ENCODE measurements around the gene GABBR1. TPM values are rescaled to one million over a fixed set of nuclear protein-coding genes. Genes with fewer than 3 reads are reported as not detected.

The GABBR1 gene
- total RNA-seq, 1 donor: 7.6 TPM

DNA sequence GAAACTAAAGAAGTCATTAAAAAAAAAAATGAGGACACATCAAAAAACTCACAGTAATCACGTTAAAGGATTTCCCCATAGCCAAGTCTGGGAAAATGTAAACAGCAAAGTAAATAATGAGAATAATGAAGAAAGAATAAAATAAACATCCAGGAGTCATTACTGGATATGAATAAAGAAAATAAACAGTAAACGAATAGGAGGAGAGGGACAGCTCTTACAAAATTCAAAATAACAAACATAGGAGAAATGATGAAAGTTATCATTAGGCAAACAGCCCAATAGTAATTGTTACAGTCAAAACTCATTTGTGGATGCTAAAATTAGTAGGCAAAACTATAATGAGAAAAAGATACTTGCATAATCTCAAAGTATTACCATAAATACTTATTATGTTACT is 65.4 kb downstream of the GABBR1 start:
- no peaks in the 10 kb centered on the region for H3K27me3 ChIP-seq (ENCODE audit: insufficient read depth, low read length)
- no peaks in the 10 kb centered on the region for H3K36me3 ChIP-seq (ENCODE audit: insufficient read depth, low read length)
- H3K4me3 ChIP-seq (ENCODE audit: insufficient read depth, low read length): no peak overlapping the region
- H4K20me1 ChIP-seq (ENCODE audit: insufficient read depth, low read length): no peaks in the 10 kb centered on the region
- H3K79me2 ChIP-seq (ENCODE audit: insufficient read depth, low read length): no peaks in the 10 kb centered on the region
- H3K4me1 ChIP-seq (ENCODE audit: insufficient read depth, low read length): no peaks in the 10 kb centered on the region
- no peak overlapping the region for H2AFZ ChIP-seq (ENCODE audit: low read length)
- no peaks in the 10 kb centered on the region for H3K9me3 ChIP-seq (ENCODE audit: low read depth, low read length)
- DNase-seq (ENCODE audit: insufficient read length, low spot score, missing footprints): no peak
- TF ChIP-seq, protein P1, sequence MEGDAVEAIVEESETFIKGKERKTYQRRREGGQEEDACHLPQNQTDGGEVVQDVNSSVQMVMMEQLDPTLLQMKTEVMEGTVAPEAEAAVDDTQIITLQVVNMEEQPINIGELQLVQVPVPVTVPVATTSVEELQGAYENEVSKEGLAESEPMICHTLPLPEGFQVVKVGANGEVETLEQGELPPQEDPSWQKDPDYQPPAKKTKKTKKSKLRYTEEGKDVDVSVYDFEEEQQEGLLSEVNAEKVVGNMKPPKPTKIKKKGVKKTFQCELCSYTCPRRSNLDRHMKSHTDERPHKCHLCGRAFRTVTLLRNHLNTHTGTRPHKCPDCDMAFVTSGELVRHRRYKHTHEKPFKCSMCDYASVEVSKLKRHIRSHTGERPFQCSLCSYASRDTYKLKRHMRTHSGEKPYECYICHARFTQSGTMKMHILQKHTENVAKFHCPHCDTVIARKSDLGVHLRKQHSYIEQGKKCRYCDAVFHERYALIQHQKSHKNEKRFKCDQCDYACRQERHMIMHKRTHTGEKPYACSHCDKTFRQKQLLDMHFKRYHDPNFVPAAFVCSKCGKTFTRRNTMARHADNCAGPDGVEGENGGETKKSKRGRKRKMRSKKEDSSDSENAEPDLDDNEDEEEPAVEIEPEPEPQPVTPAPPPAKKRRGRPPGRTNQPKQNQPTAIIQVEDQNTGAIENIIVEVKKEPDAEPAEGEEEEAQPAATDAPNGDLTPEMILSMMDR (IDR thresholded peaks at IDR 0.05; ENCODE audit: extremely low read depth, low read depth, low read length): no peak
- H3K4me2 ChIP-seq (ENCODE audit: insufficient read depth, low read length): no peak overlapping the region
- no peak overlapping the region for H3K27ac ChIP-seq (ENCODE audit: low read depth, low read length)

DNA sequence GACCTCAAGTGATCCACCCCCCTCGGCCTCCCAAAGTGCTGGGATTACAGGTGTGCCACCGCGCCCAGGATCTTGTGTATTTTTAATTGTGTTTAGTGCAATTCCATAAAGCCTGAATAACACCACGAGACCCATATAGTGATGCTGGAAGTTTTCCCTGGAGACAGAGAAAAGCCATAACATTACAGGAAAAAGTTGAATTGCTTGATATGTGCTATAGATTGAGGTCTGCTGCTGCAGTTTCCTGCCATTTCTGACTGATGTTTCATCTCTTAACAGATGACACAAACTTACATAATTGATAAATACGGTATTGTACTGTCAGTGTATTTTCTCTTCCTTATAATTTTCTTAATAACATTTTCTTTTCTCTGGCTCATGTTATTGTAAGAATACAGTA is 66.1 kb downstream of the GABBR1 start:
- Histone ChIP-seq H3K4me1 (ENCODE audit: insufficient read depth, low read length) (no peaks in the 10 kb centered on the region), H3K27me3 (ENCODE audit: insufficient read depth, low read length) (no peaks in the 10 kb centered on the region), H3K79me2 (ENCODE audit: insufficient read depth, low read length) (no peaks in the 10 kb centered on the region), H3K4me3 (ENCODE audit: insufficient read depth, low read length) (no peak overlapping the region), H3K27ac (ENCODE audit: low read depth, low read length) (no peak overlapping the region), H3K9me3 (ENCODE audit: low read depth, low read length) (no peaks in the 10 kb centered on the region), H2AFZ (ENCODE audit: low read length) (no peak overlapping the region), H4K20me1 (ENCODE audit: insufficient read depth, low read length) (no peaks in the 10 kb centered on the region), H3K4me2 (ENCODE audit: insufficient read depth, low read length) (no peak overlapping the region), H3K36me3 (ENCODE audit: insufficient read depth, low read length) (no peaks in the 10 kb centered on the region)
- TF ChIP-seq, protein P1 (IDR thresholded peaks at IDR 0.05; ENCODE audit: extremely low read depth, low read depth, low read length): no peak
- no peak for DNase-seq (ENCODE audit: insufficient read length, low spot score, missing footprints)

- Histone ChIP-seq H3K9me3 (ENCODE audit: low read depth, low read length) (no peaks in the 10 kb centered on the region), H4K20me1 (ENCODE audit: insufficient read depth, low read length) (no peaks in the 10 kb centered on the region), H3K4me2 (ENCODE audit: insufficient read depth, low read length) (no peak overlapping the region), H3K36me3 (ENCODE audit: insufficient read depth, low read length) (no peaks in the 10 kb centered on the region), H3K79me2 (ENCODE audit: insufficient read depth, low read length) (no peaks in the 10 kb centered on the region), H3K4me1 (ENCODE audit: insufficient read depth, low read length) (no peaks in the 10 kb centered on the region), H3K4me3 (ENCODE audit: insufficient read depth, low read length) (no peak overlapping the region), H3K27me3 (ENCODE audit: insufficient read depth, low read length) (no peaks in the 10 kb centered on the region), H2AFZ (ENCODE audit: low read length) (no peak overlapping the region), H3K27ac (ENCODE audit: low read depth, low read length) (no peak overlapping the region)
- DNase-seq (ENCODE audit: insufficient read length, low spot score, missing footprints): no peak
- TF ChIP-seq, protein P1 (IDR thresholded peaks at IDR 0.05; ENCODE audit: extremely low read depth, low read depth, low read length): no peak
These were observed 68.1 kb downstream of the GABBR1 start for GRCh38 chr6:29564875-29565274.

DNA sequence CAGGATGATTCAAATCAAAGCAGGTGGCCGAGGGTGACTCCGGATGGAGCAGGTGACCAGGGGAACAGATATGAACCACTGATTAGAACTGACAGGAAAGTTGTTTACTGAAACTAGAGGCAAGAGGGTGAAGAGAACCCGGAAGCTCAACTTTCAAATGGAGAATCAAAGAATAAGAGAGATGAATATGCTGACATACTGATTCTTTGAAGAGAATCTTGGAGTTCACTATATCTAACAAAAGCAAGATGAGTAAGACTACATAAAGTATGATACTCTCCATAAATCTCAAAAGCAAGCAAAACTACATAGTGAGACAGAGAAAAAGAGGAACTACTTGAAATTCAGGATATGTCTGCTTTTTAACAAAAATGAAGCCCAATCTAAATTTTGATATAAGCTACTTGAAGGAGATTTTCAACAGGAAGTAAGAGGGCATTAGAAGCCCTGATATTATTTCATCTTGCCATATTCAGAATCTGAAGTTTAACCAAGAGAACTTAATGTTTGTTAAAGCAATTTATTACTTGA is 69.5 kb downstream of the GABBR1 start:
- Histone ChIP-seq H4K20me1 (ENCODE audit: insufficient read depth, low read length) (no peaks in the 10 kb centered on the region), H3K79me2 (ENCODE audit: insufficient read depth, low read length) (no peaks in the 10 kb centered on the region), H3K27me3 (ENCODE audit: insufficient read depth, low read length) (no peaks in the 10 kb centered on the region), H3K4me1 (ENCODE audit: insufficient read depth, low read length) (no peaks in the 10 kb centered on the region), H2AFZ (ENCODE audit: low read length) (no peak overlapping the region), H3K4me3 (ENCODE audit: insufficient read depth, low read length) (no peak overlapping the region), H3K9me3 (ENCODE audit: low read depth, low read length) (no peaks in the 10 kb centered on the region), H3K27ac (ENCODE audit: low read depth, low read length) (no peak overlapping the region), H3K4me2 (ENCODE audit: insufficient read depth, low read length) (no peak overlapping the region), H3K36me3 (ENCODE audit: insufficient read depth, low read length) (no peaks in the 10 kb centered on the region)
- DNase-seq (ENCODE audit: insufficient read length, low spot score, missing footprints): no peak
- TF ChIP-seq, protein P1 (IDR thresholded peaks at IDR 0.05; ENCODE audit: extremely low read depth, low read depth, low read length): no peak

Data from osteoblast (primary cell).